ENCODE data around the gene STUB1.

Gene STUB1

GRCh38 chr16:725463-726187, 45.4 kb downstream of the STUB1 start:
- DNase-seq (ENCODE audit: low spot score), result no peak

GRCh38 chr16:726188-726437, 45.9 kb downstream of the STUB1 start:
- DNase-seq (ENCODE audit: low spot score), result no peak

GRCh38 chr16:726438-727290, 46.5 kb downstream of the STUB1 start, which contains the start of the genes CCDC78 and HAGHL:
TSS of gene CCDC78 (minus strand) at chr16:726443. CDS start at chr16:726367, 76 bp downstream.
TSS of gene HAGHL (plus strand) at chr16:727106. CDS start at chr16:727510, 404 bp downstream.
- DNase-seq (ENCODE audit: low spot score), result no peak

GRCh38 chr16:727291-727977, 47.2 kb downstream of the STUB1 start:
- DNase-seq (ENCODE audit: low spot score), result no peak

- peak; percentile 78 for DNase-seq (ENCODE audit: low spot score)
Observed at GRCh38 chr16:728131-728889, 48.1 kb downstream of the STUB1 start.

- DNase-seq (ENCODE audit: low spot score), result no peak
Observed at GRCh38 chr16:728890-729744, 48.9 kb downstream of the STUB1 start.

- DNase-seq (ENCODE audit: low spot score), result no peak
Observed at GRCh38 chr16:729768-730665, 49.8 kb downstream of the STUB1 start.

- DNase-seq (ENCODE audit: low spot score), result no peak
Observed at GRCh38 chr16:730666-731509, 50.7 kb downstream of the STUB1 start.

GRCh38 chr16:732332-732731, 52.1 kb downstream of the STUB1 start:
- DNase-seq (ENCODE audit: low spot score), result no peak
